Mucosa of stomach (tissue), 1 donor: Measurements from ENCODE around the gene PPA1.

Experiments used
- H3K27me3 ChIP-seq: one replicate; pipeline ENCODE4 v1.7.0; 2013; ENCODE audit warnings: mild to moderate bottlenecking, low read length; ENCODE audit not compliant: control insufficient read depth, insufficient read depth
- H3K36me3 ChIP-seq: one replicate; pipeline ENCODE4 v1.7.0; 2013; ENCODE audit warnings: low read length; ENCODE audit not compliant: control insufficient read depth, insufficient read depth
- H3K4me1 ChIP-seq: one replicate; pipeline ENCODE4 v1.7.0; 2013; ENCODE audit warnings: mild to moderate bottlenecking, low read length; ENCODE audit not compliant: control insufficient read depth, insufficient read depth
- H3K4me3 ChIP-seq: one replicate; pipeline ENCODE4 v1.7.0; 2013; ENCODE audit warnings: low read length
- H3K9ac ChIP-seq: one replicate; pipeline ENCODE4 v1.7.0; 2013; ENCODE audit warnings: mild to moderate bottlenecking, low read length, moderate library complexity
- H3K9me3 ChIP-seq: one replicate; pipeline ENCODE4 v1.7.0; 2013; ENCODE audit warnings: mild to moderate bottlenecking, low read length, moderate library complexity; ENCODE audit not compliant: control insufficient read depth
- donor health status: Pancreatic carcinoma.

Gene PPA1

GRCh38 chr10:70233109-70233938 is at the start of gene PPA1:
Gene PPA1, minus strand, starts transcription at chr10:70233429. Its CDS starts 102 bp downstream, at chr10:70233327.
- H3K27me3 ChIP-seq = no peaks in the 10 kb centered on the region
- H3K4me1 ChIP-seq = peaks cover 17% of the 10 kb centered on the region
- peak within 1 kb of the TSS; percentile 93 for H3K4me3 ChIP-seq
- no peaks in the 10 kb centered on the region for H3K9me3 ChIP-seq
- H3K36me3 ChIP-seq = no peaks in the 10 kb centered on the region
- H3K9ac ChIP-seq = peak within 1 kb of the TSS; percentile 98

- Histone ChIP-seq H3K27me3 (peaks cover 33% of the 10 kb centered on the region), H3K9ac (no peak overlapping the region), H3K9me3 (no peaks in the 10 kb centered on the region), H3K4me3 (no peak overlapping the region), H3K36me3 (no peaks in the 10 kb centered on the region), H3K4me1 (peaks cover 6% of the 10 kb centered on the region)
Measured at GRCh38 chr10:70281609-70282008, 48.4 kb upstream of the PPA1 start.

DNA sequence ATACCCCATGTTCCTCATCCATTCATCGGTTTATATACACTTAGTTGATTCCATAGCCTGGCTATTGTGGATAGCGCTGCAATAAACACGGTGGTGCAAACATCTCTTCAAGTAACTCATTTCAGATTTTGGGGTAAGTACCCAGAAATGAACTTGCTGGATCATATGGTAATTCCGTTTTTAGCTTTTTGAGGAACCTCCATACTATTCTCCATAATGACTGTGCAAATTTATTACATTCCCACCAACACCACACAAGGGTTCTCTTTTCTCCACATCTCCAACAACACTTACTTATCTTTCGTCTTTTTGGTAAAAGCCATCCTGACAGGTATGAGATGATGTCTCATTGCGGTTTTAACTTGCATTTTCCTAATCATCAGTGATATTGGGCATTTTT is 46.9 kb upstream of the PPA1 start:
- Histone ChIP-seq H3K9me3 (no peaks in the 10 kb centered on the region), H3K9ac (no peak overlapping the region)

GRCh38 chr10:70277396-70278030 is 44.3 kb upstream of the PPA1 start:
- no peak overlapping the region for H3K9ac ChIP-seq
- no peaks in the 10 kb centered on the region for H3K36me3 ChIP-seq
- H3K9me3 ChIP-seq = no peaks in the 10 kb centered on the region
- H3K4me3 ChIP-seq = no peak overlapping the region
- H3K27me3 ChIP-seq = peaks cover 5% of the 10 kb centered on the region
- H3K4me1 ChIP-seq = peaks cover 7% of the 10 kb centered on the region

More for the DNA sequence above, 46.9 kb upstream of the PPA1 start:
- peaks cover 6% of the 10 kb centered on the region for H3K4me1 ChIP-seq
- peaks cover 30% of the 10 kb centered on the region for H3K27me3 ChIP-seq
- H3K4me3 ChIP-seq = no peak overlapping the region
- no peaks in the 10 kb centered on the region for H3K36me3 ChIP-seq

DNA sequence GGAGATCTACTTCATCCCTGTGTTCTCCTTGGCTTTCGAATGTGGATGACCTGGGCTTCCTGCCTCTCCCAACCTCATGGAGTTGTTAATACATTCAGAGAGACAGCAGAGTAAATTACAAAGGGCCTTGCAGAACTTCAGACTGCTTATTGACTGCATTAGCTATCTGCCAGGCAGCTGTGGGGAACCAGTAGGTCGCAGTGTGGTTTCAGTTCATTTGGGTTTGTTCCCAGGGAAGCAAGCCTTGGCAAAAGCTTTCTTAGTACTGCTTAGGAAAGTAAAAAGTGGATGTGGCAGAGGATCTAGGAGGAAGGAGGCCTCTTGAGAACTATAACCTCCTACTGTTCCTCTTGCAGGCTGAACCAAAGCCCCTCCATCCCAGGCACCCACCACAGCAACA is 41.4 kb upstream of the PPA1 start:
- H3K4me3 ChIP-seq = no peak overlapping the region
- H3K9ac ChIP-seq = no peak overlapping the region
- no peaks in the 10 kb centered on the region for H3K36me3 ChIP-seq
- peaks cover 12% of the 10 kb centered on the region for H3K4me1 ChIP-seq
- no peaks in the 10 kb centered on the region for H3K27me3 ChIP-seq
- H3K9me3 ChIP-seq = no peaks in the 10 kb centered on the region

- H3K9me3 ChIP-seq = no peaks in the 10 kb centered on the region
- no peaks in the 10 kb centered on the region for H3K27me3 ChIP-seq
- H3K9ac ChIP-seq = peak overlapping the region; percentile 24
- no peaks in the 10 kb centered on the region for H3K36me3 ChIP-seq
- peaks cover 12% of the 10 kb centered on the region for H3K4me1 ChIP-seq
- H3K4me3 ChIP-seq = no peak overlapping the region
Measured at GRCh38 chr10:70272925-70273316, 39.7 kb upstream of the PPA1 start.

GRCh38 chr10:70271996-70272924 is 39.0 kb upstream of the PPA1 start:
- H3K9ac ChIP-seq = peak overlapping the region; percentile 24
- no peak overlapping the region for H3K4me3 ChIP-seq
- peaks cover 12% of the 10 kb centered on the region for H3K4me1 ChIP-seq
- no peaks in the 10 kb centered on the region for H3K36me3 ChIP-seq
- H3K27me3 ChIP-seq = no peaks in the 10 kb centered on the region
- H3K9me3 ChIP-seq = no peaks in the 10 kb centered on the region

DNA sequence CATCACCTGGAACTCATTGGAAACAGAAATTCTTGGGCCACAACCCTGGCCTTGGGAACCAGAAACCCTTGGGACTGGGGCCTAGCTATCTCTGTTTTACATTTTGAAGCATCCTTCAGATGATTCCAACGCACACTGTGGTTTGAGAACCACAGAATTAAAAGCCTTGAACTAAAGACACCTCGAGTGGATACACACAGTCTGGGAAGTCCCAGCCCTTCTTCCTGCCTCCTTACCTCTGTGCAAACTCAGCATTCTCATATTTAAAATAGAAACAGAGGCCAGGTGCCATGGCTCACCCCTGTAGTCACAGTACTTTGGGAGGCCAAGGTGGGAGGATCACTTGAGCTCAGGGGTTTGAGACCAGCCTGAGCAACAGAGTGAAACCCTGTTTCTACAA is 37.7 kb upstream of the PPA1 start:
- H3K36me3 ChIP-seq = no peaks in the 10 kb centered on the region
- H3K4me1 ChIP-seq = peaks cover 12% of the 10 kb centered on the region
- no peak overlapping the region for H3K9ac ChIP-seq
- H3K4me3 ChIP-seq = no peak overlapping the region
- H3K9me3 ChIP-seq = no peaks in the 10 kb centered on the region
- H3K27me3 ChIP-seq = no peaks in the 10 kb centered on the region

- H3K27me3 ChIP-seq = no peaks in the 10 kb centered on the region
- H3K9me3 ChIP-seq = no peaks in the 10 kb centered on the region
- H3K36me3 ChIP-seq = no peaks in the 10 kb centered on the region
- peaks cover 12% of the 10 kb centered on the region for H3K4me1 ChIP-seq
- no peak overlapping the region for H3K4me3 ChIP-seq
- no peak overlapping the region for H3K9ac ChIP-seq
Measured at GRCh38 chr10:70269741-70270140, 36.5 kb upstream of the PPA1 start.

- Histone ChIP-seq H3K4me3 (no peak overlapping the region), H3K4me1 (peaks cover 12% of the 10 kb centered on the region), H3K36me3 (no peaks in the 10 kb centered on the region), H3K9me3 (no peaks in the 10 kb centered on the region), H3K9ac (no peak overlapping the region), H3K27me3 (no peaks in the 10 kb centered on the region)
Measured at GRCh38 chr10:70268376-70268775, 35.1 kb upstream of the PPA1 start.

- H3K4me3 ChIP-seq = no peak overlapping the region
- peaks cover 3% of the 10 kb centered on the region for H3K4me1 ChIP-seq
- H3K9me3 ChIP-seq = no peaks in the 10 kb centered on the region
- no peaks in the 10 kb centered on the region for H3K36me3 ChIP-seq
- H3K27me3 ChIP-seq = no peaks in the 10 kb centered on the region
- no peak overlapping the region for H3K9ac ChIP-seq
Measured at GRCh38 chr10:70267161-70267933, 34.1 kb upstream of the PPA1 start.
